ENCODE results near the gene P2RX4. TPM values are rescaled to one million over a fixed set of nuclear protein-coding genes. Genes with fewer than 3 reads are reported as not detected.

Gene P2RX4
- total and polyA plus RNA-seq, 2 of the 4 experiments (the other 2 are of a cell fraction), result 9.5 to 12.6 TPM

DNA sequence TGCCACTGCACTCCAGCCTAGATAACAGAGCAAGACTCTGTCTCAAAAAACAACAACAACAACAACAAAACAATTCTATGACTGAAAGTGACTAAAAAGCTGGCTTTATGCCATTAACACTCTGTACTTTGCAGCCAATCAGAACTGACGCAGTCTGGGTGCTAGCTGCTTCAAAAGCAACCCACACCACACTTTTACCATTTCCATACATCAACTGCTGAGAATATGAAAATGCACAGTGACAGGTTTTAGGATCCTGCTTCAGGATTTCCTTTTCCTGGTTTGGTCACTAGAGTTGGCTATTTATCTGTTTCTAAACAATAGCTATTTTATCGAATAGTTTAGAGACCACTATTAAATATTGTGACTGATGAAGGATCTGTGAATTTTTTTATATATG lies 23.1 kb upstream of the P2RX4 start:
- H3K23ac ChIP-seq (ENCODE audit: low read depth, low read length), result no peak overlapping the region
- H2AK5ac ChIP-seq (ENCODE audit: low read depth, low read length), result no peak overlapping the region
- in situ Hi-C loops (cut with MboI; ENCODE audit: low sequenced_read_pairs), result no loop called here
- H2BK15ac ChIP-seq (ENCODE audit: low read depth, low read length), result no peak overlapping the region
- no peak overlapping the region for H4K8ac ChIP-seq (ENCODE audit: low read depth in 2 of 2, low read length in 2 of 2)
- POLR2A ChIA-PET (ENCODE audit: unreplicated experiment), result no interaction called here
- no TSS peak for BruUV-seq (replicated peaks)
- intact Hi-C loops (cut with micrococcal nuclease), result no loop called here
- H4K20me1 ChIP-seq (ENCODE audit: insufficient read depth, low read length), result no peaks in the 10 kb centered on the region
- H2BK5ac ChIP-seq (ENCODE audit: low read depth, low read length, poor library complexity, severe bottlenecking), result no peak overlapping the region
- DNase-seq, result no peak
- no peak overlapping the region for H4K5ac ChIP-seq (ENCODE audit: low read depth, low read length)
- dilution Hi-C loops (cut with HindIII; ENCODE audit: low sequenced_read_pairs, unreplicated experiment), result no loop called here
- no peaks in the 10 kb centered on the region for H3K36me3 ChIP-seq (ENCODE audit: control insufficient read depth, insufficient read depth, low read length)
- H3K27me3 ChIP-seq (ENCODE audit: control insufficient read depth, insufficient read depth, low read length), result no peaks in the 10 kb centered on the region
- no peak overlapping the region for H3K4me3 ChIP-seq (ENCODE audit: insufficient read depth, low read depth, low read length)
- no peaks in the 10 kb centered on the region for H3K9me3 ChIP-seq (ENCODE audit: control insufficient read depth, insufficient read depth, low read length)
- H3K56ac ChIP-seq (ENCODE audit: extremely low read depth, insufficient read depth, low read length), result no peak overlapping the region
- no CpG with 5 or more reads among the region's 2 CpGs for WGBS, 2 experiments (ENCODE audit: extremely low coverage in 2 of 2, insufficient read length in 1 of 2)
- CTCF ChIA-PET, result no interaction called here
- no peak overlapping the region for H2BK20ac ChIP-seq (ENCODE audit: low read depth, low read length)
- H4K91ac ChIP-seq (ENCODE audit: insufficient read depth, low read depth, low read length), result no peak overlapping the region
- H3K79me1 ChIP-seq (ENCODE audit: low read depth in 1 of 2, low read length in 2 of 2), result no peaks in the 10 kb centered on the region
- no peak overlapping the region for H3K27ac ChIP-seq (ENCODE audit: insufficient read depth, low read length)
- H2AFZ ChIP-seq (replicated peaks; ENCODE audit: low read length, poor library complexity), result no peak overlapping the region
- no peak for ATAC-seq (ENCODE audit: low read depth)
- TF ChIP-seq RCOR1 (IDR thresholded peaks at IDR 0.05; ENCODE audit: insufficient replicate concordance, low read length), result no peak
- TF ChIP-seq, protein P1, sequence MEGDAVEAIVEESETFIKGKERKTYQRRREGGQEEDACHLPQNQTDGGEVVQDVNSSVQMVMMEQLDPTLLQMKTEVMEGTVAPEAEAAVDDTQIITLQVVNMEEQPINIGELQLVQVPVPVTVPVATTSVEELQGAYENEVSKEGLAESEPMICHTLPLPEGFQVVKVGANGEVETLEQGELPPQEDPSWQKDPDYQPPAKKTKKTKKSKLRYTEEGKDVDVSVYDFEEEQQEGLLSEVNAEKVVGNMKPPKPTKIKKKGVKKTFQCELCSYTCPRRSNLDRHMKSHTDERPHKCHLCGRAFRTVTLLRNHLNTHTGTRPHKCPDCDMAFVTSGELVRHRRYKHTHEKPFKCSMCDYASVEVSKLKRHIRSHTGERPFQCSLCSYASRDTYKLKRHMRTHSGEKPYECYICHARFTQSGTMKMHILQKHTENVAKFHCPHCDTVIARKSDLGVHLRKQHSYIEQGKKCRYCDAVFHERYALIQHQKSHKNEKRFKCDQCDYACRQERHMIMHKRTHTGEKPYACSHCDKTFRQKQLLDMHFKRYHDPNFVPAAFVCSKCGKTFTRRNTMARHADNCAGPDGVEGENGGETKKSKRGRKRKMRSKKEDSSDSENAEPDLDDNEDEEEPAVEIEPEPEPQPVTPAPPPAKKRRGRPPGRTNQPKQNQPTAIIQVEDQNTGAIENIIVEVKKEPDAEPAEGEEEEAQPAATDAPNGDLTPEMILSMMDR (conservative IDR thresholded peaks at IDR 0.05; ENCODE audit: low read depth, low read length), result no peak
- no peak for TF ChIP-seq CHD1 (IDR thresholded peaks at IDR 0.05; ENCODE audit: low read depth, low read length)
- TF ChIP-seq SMC3 (IDR thresholded peaks at IDR 0.05; ENCODE audit: low read depth, low read length), result no peak
- TF ChIP-seq RAD21 (IDR thresholded peaks at IDR 0.05; ENCODE audit: low read length), result no peak
- TF ChIP-seq RFX5 (IDR thresholded peaks at IDR 0.05; ENCODE audit: low read depth, low read length), result no peak
- no peak for TF ChIP-seq CEBPB (IDR thresholded peaks at IDR 0.05; ENCODE audit: low read depth, low read length)
- TF ChIP-seq FOS (IDR thresholded peaks at IDR 0.05; ENCODE audit: low read depth, low read length), result no peak
- TF ChIP-seq MAFK (IDR thresholded peaks at IDR 0.05; ENCODE audit: low read depth, low read length), result no peak
- TF ChIP-seq, protein P2, sequence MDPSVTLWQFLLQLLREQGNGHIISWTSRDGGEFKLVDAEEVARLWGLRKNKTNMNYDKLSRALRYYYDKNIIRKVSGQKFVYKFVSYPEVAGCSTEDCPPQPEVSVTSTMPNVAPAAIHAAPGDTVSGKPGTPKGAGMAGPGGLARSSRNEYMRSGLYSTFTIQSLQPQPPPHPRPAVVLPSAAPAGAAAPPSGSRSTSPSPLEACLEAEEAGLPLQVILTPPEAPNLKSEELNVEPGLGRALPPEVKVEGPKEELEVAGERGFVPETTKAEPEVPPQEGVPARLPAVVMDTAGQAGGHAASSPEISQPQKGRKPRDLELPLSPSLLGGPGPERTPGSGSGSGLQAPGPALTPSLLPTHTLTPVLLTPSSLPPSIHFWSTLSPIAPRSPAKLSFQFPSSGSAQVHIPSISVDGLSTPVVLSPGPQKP (IDR thresholded peaks at IDR 0.05; ENCODE audit: borderline replicate concordance, low read depth, low read length), result no peak
- no peak for TF ChIP-seq MXI1 (IDR thresholded peaks at IDR 0.05; ENCODE audit: borderline replicate concordance, low read depth, low read length)
- no peak for TF ChIP-seq NFE2L2 (IDR thresholded peaks at IDR 0.05; ENCODE audit: low read depth, low read length)
- no peak for TF ChIP-seq BHLHE40 (IDR thresholded peaks at IDR 0.05; ENCODE audit: low read depth, low read length)
- no peak for TF ChIP-seq POLR2A (IDR thresholded peaks at IDR 0.05; ENCODE audit: low read depth, low read length)
- H2AK9ac ChIP-seq (replicated peaks; ENCODE audit: low read depth, low read length, poor library complexity), result no peak overlapping the region
- no peak overlapping the region for H3K4me2 ChIP-seq (ENCODE audit: low read depth, low read length)
- H3K14ac ChIP-seq (replicated peaks; ENCODE audit: low read depth, low read length), result no peak overlapping the region
- no peak overlapping the region for H3K9ac ChIP-seq (ENCODE audit: low read depth, low read length)
- H3K4me1 ChIP-seq (ENCODE audit: control insufficient read depth, insufficient read depth, low read length), result peaks cover 11% of the 10 kb centered on the region
- H3K9me1 ChIP-seq (ENCODE audit: insufficient read depth, low read length), result peaks cover 16% of the 10 kb centered on the region
- H3K4ac ChIP-seq (ENCODE audit: low read depth, low read length), result no peak overlapping the region
- no peak overlapping the region for H3K18ac ChIP-seq (ENCODE audit: low read depth, low read length)
- H2BK120ac ChIP-seq (ENCODE audit: low read depth, low read length), result no peak overlapping the region
